Naive thymus-derived CD4-positive, alpha-beta T cell (primary cell): Measurements from ENCODE around the gene TSC22D1. TPM values are rescaled to one million over a fixed set of nuclear protein-coding genes. Genes with fewer than 3 reads are reported as not detected.

Experiments used
- ATAC-seq: fragments of 150-1000 bp; cut with Tn5 transposase; 2 replicates; pipeline ENCODE4 v1.10.0; 2021; ENCODE audit warnings: mild to moderate bottlenecking, moderate library complexity
- CTCF ChIA-PET: fragments of 350-600 bp; sonication (Branson Sonifier 250); formaldehyde crosslinking; loops from one replicate; lab custom pipeline; 2021; ENCODE audit warnings: antibody characterized with exemption; lab: Charles Lee
- POLR2A ChIA-PET: fragments of 350-600 bp; sonication (Branson Sonifier 250); formaldehyde crosslinking; loops from one replicate; lab custom pipeline; 2021; ENCODE audit warnings: antibody characterized with exemption, inconsistent platforms; lab: Charles Lee
- DNase-seq, 9 donors: peaks; one replicate each; pipeline versions ENCODE4 v3.0.0 to v3.0.0-alpha.2; 2020 to 2022; ENCODE audit warnings: mixed read lengths in 1 of 9
- H3K27ac ChIP-seq: one replicate; pipeline ENCODE4 v1.7.0; 2013; ENCODE audit warnings: mild to moderate bottlenecking, low read depth, low read length, moderate library complexity
- H3K27me3 ChIP-seq, 2 donors: one replicate each; pipeline ENCODE4 v1.7.0; 2013; ENCODE audit warnings: low read length in 2 of 2, mild to moderate bottlenecking in 2 of 2, moderate library complexity in 2 of 2; ENCODE audit not compliant: control insufficient read depth in 2 of 2, insufficient read depth in 2 of 2
- H3K36me3 ChIP-seq, 3 experiments: 1 replicate in 2 of 3; 2 replicates in 1 of 3; pipeline ENCODE4 v1.7.0; 2013; ENCODE audit warnings: low read length in 3 of 3, mild to moderate bottlenecking in 3 of 3, moderate library complexity in 1 of 3; ENCODE audit not compliant: insufficient read depth in 3 of 3, control insufficient read depth in 2 of 3
- H3K4me1 ChIP-seq, 2 donors: one replicate each; pipeline ENCODE4 v1.7.0; 2013; ENCODE audit warnings: low read length in 2 of 2, mild to moderate bottlenecking in 2 of 2, moderate library complexity in 1 of 2; ENCODE audit not compliant: control insufficient read depth in 2 of 2, insufficient read depth in 2 of 2
- H3K4me3 ChIP-seq: 2 replicates; pipeline ENCODE4 v1.7.0; 2013; ENCODE audit warnings: mild to moderate bottlenecking, low read length
- H3K9me3 ChIP-seq, 3 experiments: 1 replicate in 2 of 3; 2 replicates in 1 of 3; pipeline ENCODE4 v1.7.0; 2013; ENCODE audit warnings: low read length in 3 of 3; ENCODE audit not compliant: control insufficient read depth in 2 of 3
- H3K27ac Mint-ChIP-seq, 9 donors: one replicate each; pipeline ENCODE4 v1.8.0; 2020 to 2022; ENCODE audit warnings: mixed read lengths in 9 of 9, mild to moderate bottlenecking in 8 of 9, moderate library complexity in 5 of 9, inconsistent platforms in 2 of 9
- H3K27me3 Mint-ChIP-seq, 5 donors: one replicate each; pipeline ENCODE4 v1.8.0; 2021 to 2022; ENCODE audit warnings: mixed read lengths in 5 of 5, mild to moderate bottlenecking in 1 of 5
- H3K36me3 Mint-ChIP-seq, 5 donors: one replicate each; pipeline ENCODE4 v1.8.0; 2020 to 2022; ENCODE audit warnings: mixed read lengths in 5 of 5, mild to moderate bottlenecking in 3 of 5, inconsistent platforms in 1 of 5
- H3K4me1 Mint-ChIP-seq, 7 donors: one replicate each; pipeline ENCODE4 v1.8.0; 2020 to 2022; ENCODE audit warnings: mixed read lengths in 7 of 7, mild to moderate bottlenecking in 3 of 7, inconsistent platforms in 1 of 7
- H3K4me3 Mint-ChIP-seq, 10 donors: one replicate each; pipeline ENCODE4 v1.8.0; 2020 to 2022; ENCODE audit warnings: mild to moderate bottlenecking in 10 of 10, mixed read lengths in 10 of 10, moderate library complexity in 6 of 10, inconsistent platforms in 2 of 10
- H3K9me3 Mint-ChIP-seq, 11 donors: one replicate each; pipeline ENCODE4 v1.8.0; 2020 to 2022; ENCODE audit warnings: mixed read lengths in 11 of 11, mild to moderate bottlenecking in 4 of 11, inconsistent platforms in 1 of 11, moderate library complexity in 1 of 11
- intact Hi-C, 2 donors: fragments of 100-400 bp; cut with micrococcal nuclease; formaldehyde crosslinking; loops; one replicate each; pipeline ENCODE4 v1.15.1; 2023
- polyA plus RNA-seq, 2 donors: library from polyadenylated mRNA; unstranded; fragments of 300-500 nt; fragmentation: Illumina TruSeq; gene quantifications; one replicate each; pipeline ENCODE4 v1.2.3, GENCODE V29; 2021
- total RNA-seq, 6 experiments: library from RNA in 5 of 6; stranded (reverse) in 5 of 6; gene quantifications; 1 replicate in 5 of 6; 2 replicates in 1 of 6; pipeline ENCODE4 v1.2.3 and lab custom pipeline; 2021 to 2026

Gene TSC22D1
- total and polyA plus RNA-seq, 7 experiments from 2014 or later, result 5.7 to 38.7 (median 29.5) TPM

DNA sequence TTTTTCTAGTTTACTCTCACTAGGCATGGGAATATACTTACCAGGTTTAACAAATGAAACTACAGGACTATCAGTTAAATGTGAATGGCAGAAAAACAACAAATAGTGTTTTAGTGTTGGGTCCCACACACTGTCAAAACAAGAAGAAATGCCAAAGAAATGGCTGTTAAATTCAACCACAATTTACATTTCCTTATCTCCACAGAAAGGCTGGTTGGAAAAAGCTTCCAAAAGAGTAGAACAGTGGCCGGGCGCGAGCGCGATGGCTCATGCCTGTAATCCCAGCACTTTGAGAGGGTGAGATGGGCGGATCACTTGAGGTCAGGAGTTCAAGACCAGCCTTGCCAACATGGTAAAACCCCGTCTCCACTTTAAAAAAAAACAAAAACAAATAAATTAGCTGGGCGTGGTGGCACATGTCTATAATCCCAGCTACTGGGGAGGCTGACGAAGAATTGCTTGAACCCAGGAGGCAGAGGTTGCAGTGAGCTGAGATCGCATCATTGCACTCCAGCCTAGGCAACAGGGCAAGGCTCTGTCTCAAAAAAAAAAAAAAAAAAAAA lies 136.0 kb downstream of the TSC22D1 start:
- Mint-ChIP-seq H3K4me3 (no peak overlapping the region), H3K36me3 (no peaks in the 10 kb centered on the region), H3K27ac (no peak overlapping the region), H3K4me1 (peaks cover 13 to 28% (median 25%) of the 10 kb centered on the region in 7 donors), H3K27me3 (peaks cover 6 to 66% (median 9%) of the 10 kb centered on the region in 5 donors), H3K9me3 (no peaks in the 10 kb centered on the region)
- Histone ChIP-seq H3K9me3 (no peaks in the 10 kb centered on the region), H3K4me3 (no peak overlapping the region), H3K36me3 (no peaks in the 10 kb centered on the region), H3K27me3 (peaks cover 0 to 3% of the 10 kb centered on the region in 2 donors), H3K27ac (no peak overlapping the region), H3K4me1 (peaks cover 13 to 14% of the 10 kb centered on the region in 2 donors)
- intact Hi-C loops, result no loop called here
- DNase-seq (no peak), ATAC-seq (no peak)
- ChIA-PET POLR2A (no interaction called here), CTCF (interaction anchor here (1.7 to 4.5 kb wide), 2 partner anchors 532 kb away, joined by 7 to 54 read pairs; no protein-coding TSS in a partner anchor)

- Histone ChIP-seq H3K4me3 (no peak overlapping the region), H3K27ac (no peak overlapping the region), H3K4me1 (peaks cover 13 to 14% of the 10 kb centered on the region in 2 donors), H3K36me3 (no peaks in the 10 kb centered on the region), H3K27me3 (peaks cover 0 to 3% of the 10 kb centered on the region in 2 donors), H3K9me3 (no peaks in the 10 kb centered on the region)
- peaks cover 13 to 33% (median 30%) of the 10 kb centered on the region in 7 donors for H3K4me1 Mint-ChIP-seq
- POLR2A ChIA-PET, result no interaction called here
- DNase-seq, result no peak
- intact Hi-C loops, result loop anchor here in 1 of 2 donors (10.0 kb wide), 1 partner anchor 165 kb away; no protein-coding TSS in a partner anchor
- no peaks in the 10 kb centered on the region for H3K9me3 Mint-ChIP-seq
- peaks cover 6 to 68% (median 9%) of the 10 kb centered on the region in 5 donors for H3K27me3 Mint-ChIP-seq
- no peak overlapping the region for H3K27ac Mint-ChIP-seq
- no peak for ATAC-seq
- peaks cover 0 to 3% (median 2%) of the 10 kb centered on the region in 5 donors for H3K36me3 Mint-ChIP-seq
- CTCF ChIA-PET, result interaction anchor here (1.3 to 4.5 kb wide), 3 partner anchors 30 to 531 kb away, joined by 4 to 54 read pairs (median 30); no protein-coding TSS in a partner anchor
- no peak overlapping the region for H3K4me3 Mint-ChIP-seq
Measured at GRCh38 chr13:44439452-44440024, 136.6 kb downstream of the TSC22D1 start.

DNA sequence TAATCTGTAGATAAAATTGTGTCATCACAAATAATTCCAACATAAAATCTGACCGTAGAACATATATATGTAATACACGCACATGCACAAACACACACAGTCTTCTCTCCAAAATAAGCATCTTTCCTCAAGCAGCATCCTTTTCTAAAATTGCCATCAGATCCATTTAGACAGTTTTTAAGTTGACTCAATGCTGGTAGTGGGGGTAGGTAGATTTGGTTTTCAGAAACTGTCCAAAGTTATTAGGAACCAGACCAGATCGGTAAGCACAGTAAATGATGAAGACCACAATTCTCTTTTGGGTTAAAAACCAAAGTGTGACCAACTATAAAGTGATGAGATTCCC lies 137.9 kb downstream of the TSC22D1 start:
- peaks cover 6 to 73% (median 9%) of the 10 kb centered on the region in 5 donors for H3K27me3 Mint-ChIP-seq
- intact Hi-C loops, result loop anchor here (1.0 to 10.0 kb wide), 6 partner anchors 163 to 533 kb away; no protein-coding TSS in a partner anchor
- ATAC-seq (no peak), DNase-seq (peak in 1 of 9 donors; percentile 10)
- ChIA-PET POLR2A (no interaction called here), CTCF (interaction anchor here (0.7 to 4.5 kb wide), 9 partner anchors 9 to 554 kb away, joined by 3 to 54 read pairs (median 4); no protein-coding TSS in a partner anchor)
- no peak overlapping the region for H3K27ac Mint-ChIP-seq
- H3K4me3 ChIP-seq, result no peak overlapping the region
- peaks cover 0 to 13% (median 2%) of the 10 kb centered on the region in 5 donors for H3K36me3 Mint-ChIP-seq
- no peaks in the 10 kb centered on the region for H3K36me3 ChIP-seq
- peaks cover 0 to 3% of the 10 kb centered on the region in 2 donors for H3K27me3 ChIP-seq
- H3K9me3 Mint-ChIP-seq, result no peaks in the 10 kb centered on the region
- H3K9me3 ChIP-seq, result no peaks in the 10 kb centered on the region
- no peak overlapping the region for H3K27ac ChIP-seq
- peak overlapping the region in 1 of 10 donors; percentile 90 for H3K4me3 Mint-ChIP-seq
- peaks cover 14 to 34% (median 27%) of the 10 kb centered on the region in 7 donors for H3K4me1 Mint-ChIP-seq
- H3K4me1 ChIP-seq, result peaks cover 13 to 14% of the 10 kb centered on the region in 2 donors

GRCh38 chr13:44437356-44438233 lies 138.5 kb downstream of the TSC22D1 start:
- POLR2A ChIA-PET, result interaction anchor here (0.6 to 1.7 kb wide), 4 partner anchors 163 to 482 kb away, joined by 3 to 5 read pairs (median 3); no protein-coding TSS in a partner anchor
- H3K9me3 Mint-ChIP-seq, result no peaks in the 10 kb centered on the region
- intact Hi-C loops, result loop anchor here (1.0 to 10.0 kb wide), 9 partner anchors 34 to 532 kb away; no protein-coding TSS in a partner anchor

DNA sequence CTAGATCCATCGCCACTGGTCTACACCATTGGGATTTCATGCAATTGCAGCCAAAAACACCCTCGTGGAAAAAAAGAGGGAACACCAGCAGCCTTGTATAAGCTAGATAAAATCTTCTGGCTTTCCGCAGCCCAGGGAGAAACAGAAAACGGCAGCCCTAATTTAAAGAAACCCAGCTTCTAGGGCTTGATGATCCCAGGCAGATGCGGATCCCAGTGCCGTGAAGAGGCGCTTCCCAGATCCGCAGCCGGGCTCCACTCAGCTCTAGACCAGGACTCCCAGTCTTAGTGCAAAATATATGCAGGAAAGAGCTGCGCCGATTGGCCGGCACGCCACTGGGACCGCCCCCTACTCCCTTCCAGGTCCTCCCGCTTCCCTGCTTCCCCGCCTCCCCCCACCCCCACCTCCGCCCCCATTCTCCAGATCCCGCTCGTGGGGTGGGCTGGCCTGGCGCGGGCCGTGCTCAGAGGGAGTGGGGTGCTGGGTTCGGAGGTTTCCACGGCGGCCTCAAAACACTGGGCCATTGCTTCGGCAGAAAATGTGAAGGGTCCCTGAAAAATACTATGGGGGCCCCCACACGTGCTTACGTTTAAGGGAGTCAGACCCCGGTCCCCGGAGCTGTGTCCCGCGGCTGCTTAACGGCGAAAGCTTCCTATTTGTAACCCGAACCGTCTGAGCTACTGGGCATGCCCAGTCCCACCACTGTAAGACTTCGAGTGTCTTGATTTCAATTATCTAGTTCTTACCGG lies 139.4 kb downstream of the TSC22D1 start:
- Histone ChIP-seq H3K36me3 (no peaks in the 10 kb centered on the region), H3K27ac (peak overlapping the region; percentile 35), H3K9me3 (no peaks in the 10 kb centered on the region), H3K4me3 (peak overlapping the region; percentile 65), H3K4me1 (peaks cover 13 to 14% of the 10 kb centered on the region in 2 donors), H3K27me3 (peaks cover 0 to 3% of the 10 kb centered on the region in 2 donors)
- peak overlapping the region; percentile 79 to 94 (median 90) for H3K4me3 Mint-ChIP-seq
- CTCF ChIA-PET, result interaction anchor here (1.0 to 4.5 kb wide), 5 partner anchors 246 to 528 kb away, joined by 4 to 54 read pairs (median 14); no protein-coding TSS in a partner anchor
- intact Hi-C loops, result loop anchor here (1.0 to 10.0 kb wide), 6 partner anchors 35 to 482 kb away; no protein-coding TSS in a partner anchor
- no peaks in the 10 kb centered on the region for H3K9me3 Mint-ChIP-seq
- peak overlapping the region in 7 of 9 donors; percentile 26 to 93 (median 88) for H3K27ac Mint-ChIP-seq
- POLR2A ChIA-PET, result interaction anchor here (0.8 to 1.7 kb wide), 3 partner anchors 162 to 482 kb away, joined by 3 to 5 read pairs (median 3); no protein-coding TSS in a partner anchor
- H3K27me3 Mint-ChIP-seq, result peaks cover 6 to 76% (median 9%) of the 10 kb centered on the region in 5 donors
- ATAC-seq, result peak; percentile 26
- H3K36me3 Mint-ChIP-seq, result peaks cover 0 to 19% (median 2%) of the 10 kb centered on the region in 5 donors
- peak in 8 of 9 donors; percentile 11 to 47 (median 30) for DNase-seq
- H3K4me1 Mint-ChIP-seq, result peaks cover 14 to 34% (median 27%) of the 10 kb centered on the region in 7 donors

More at GRCh38 chr13:44437356-44438233, 138.5 kb downstream of the TSC22D1 start:
- DNase-seq, result peak in 6 of 9 donors; percentile 33 to 68 (median 60)
- peaks cover 14 to 34% (median 27%) of the 10 kb centered on the region in 7 donors for H3K4me1 Mint-ChIP-seq
- H3K9me3 ChIP-seq, result no peaks in the 10 kb centered on the region
- peak; percentile 62 for ATAC-seq
- H3K4me3 Mint-ChIP-seq, result peak overlapping the region; percentile 41 to 94 (median 89)
- peaks cover 0 to 16% (median 2%) of the 10 kb centered on the region in 5 donors for H3K36me3 Mint-ChIP-seq
- peaks cover 6 to 78% (median 9%) of the 10 kb centered on the region in 5 donors for H3K27me3 Mint-ChIP-seq
- peaks cover 0 to 3% of the 10 kb centered on the region in 2 donors for H3K27me3 ChIP-seq
- CTCF ChIA-PET, result interaction anchor here (0.9 to 4.5 kb wide), 7 partner anchors 18 to 529 kb away, joined by 3 to 54 read pairs (median 7); no protein-coding TSS in a partner anchor
- H3K36me3 ChIP-seq, result no peaks in the 10 kb centered on the region
- H3K27ac ChIP-seq, result no peak overlapping the region
- H3K27ac Mint-ChIP-seq, result peak overlapping the region in 3 of 9 donors; percentile 24 to 56 (median 38)
- H3K4me1 ChIP-seq, result peaks cover 13 to 14% of the 10 kb centered on the region in 2 donors
- H3K4me3 ChIP-seq, result peak overlapping the region; percentile 44
